HG02938 (cell line): ENCODE data around the gene ABCF2.

Experiments
- ATAC-seq: cut with Tn5 transposase; IDR thresholded peaks from one replicate; pipeline ENCODE4 v1.9.1; 2021; ENCODE audit warnings: mild to moderate bottlenecking, moderate library complexity; ENCODE audit not compliant: unreplicated experiment

Gene ABCF2

GRCh38 chr7:151252961-151253711 lies 26.1 kb upstream of the ABCF2 start:
- ATAC-seq, result no peak

- no peak for ATAC-seq
These were observed 25.5 kb upstream of the ABCF2 start for GRCh38 chr7:151252561-151252835.

- no peak for ATAC-seq
These were observed 24.9 kb upstream of the ABCF2 start for GRCh38 chr7:151251689-151252560.

GRCh38 chr7:151251328-151251688 lies 24.3 kb upstream of the ABCF2 start:
- ATAC-seq, result no peak

GRCh38 chr7:151250181-151251132 lies 23.5 kb upstream of the ABCF2 start:
- no peak for ATAC-seq

- ATAC-seq, result no peak
These were observed 22.7 kb upstream of the ABCF2 start for GRCh38 chr7:151249732-151250072.

- no peak for ATAC-seq
These were observed 22.2 kb upstream of the ABCF2 start for GRCh38 chr7:151249034-151249731.

- ATAC-seq, result no peak
These were observed 21.5 kb upstream of the ABCF2 start, which contains the start of gene SMARCD3 for GRCh38 chr7:151248346-151249033. Gene SMARCD3, minus strand, starts transcription at chr7:151248694. Its CDS starts 132 bp downstream, at chr7:151248562.

GRCh38 chr7:151247611-151248345 lies 20.8 kb upstream of the ABCF2 start:
- ATAC-seq, result no peak

- ATAC-seq, result no peak
These were observed 20.0 kb upstream of the ABCF2 start for GRCh38 chr7:151246851-151247580.

- ATAC-seq, result no peak
These were observed 19.3 kb upstream of the ABCF2 start for GRCh38 chr7:151246102-151246850.

- ATAC-seq, result no peak
These were observed 18.5 kb upstream of the ABCF2 start for GRCh38 chr7:151245360-151246101.

- no peak for ATAC-seq
These were observed 17.9 kb upstream of the ABCF2 start for GRCh38 chr7:151244841-151245346.

GRCh38 chr7:151244196-151244840 lies 17.3 kb upstream of the ABCF2 start:
- ATAC-seq, result no peak

- no peak for ATAC-seq
These were observed 16.6 kb upstream of the ABCF2 start for GRCh38 chr7:151243408-151244195.

GRCh38 chr7:151243045-151243349 lies 16.0 kb upstream of the ABCF2 start:
- ATAC-seq, result no peak
